ENCODE measurements around the gene MAPKAPK3.

MAPKAPK3 gene

DNA sequence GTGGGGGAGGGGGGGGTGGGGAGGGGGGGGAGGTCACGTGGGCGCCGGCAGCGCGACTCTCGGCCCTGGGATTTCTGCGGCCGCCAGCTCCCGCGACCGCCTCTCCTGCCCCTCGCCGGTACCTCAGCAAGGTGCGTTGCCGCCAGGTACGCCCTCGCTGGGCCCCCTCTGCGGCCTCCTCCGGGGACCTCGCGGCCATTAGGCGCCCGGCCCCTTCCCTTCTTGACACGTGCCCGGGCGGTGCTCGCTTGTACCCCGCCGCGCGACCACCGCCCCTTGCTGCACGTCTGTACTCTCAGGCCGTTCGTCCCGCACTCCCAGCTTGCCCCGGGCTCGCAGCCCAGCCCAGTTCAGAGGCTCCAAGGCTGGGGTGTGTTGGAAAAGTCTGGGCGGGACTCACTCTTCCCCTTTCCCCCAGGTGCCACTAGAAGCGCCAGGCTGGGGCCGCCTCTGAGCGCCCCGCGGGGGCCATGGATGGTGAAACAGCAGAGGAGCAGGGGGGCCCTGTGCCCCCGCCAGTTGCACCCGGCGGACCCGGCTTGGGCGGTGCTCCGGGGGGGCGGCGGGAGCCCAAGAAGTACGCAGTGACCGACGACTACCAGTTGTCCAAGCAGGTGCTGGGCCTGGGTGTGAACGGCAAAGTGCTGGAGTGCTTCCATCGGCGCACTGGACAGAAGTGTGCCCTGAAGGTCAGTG is at the start of gene MAPKAPK3:
MAPKAPK3 (plus strand) TSS at position 56 of the 696 bp plus-strand sequence; CDS start at position 471, 415 bp downstream.
- no peak for DNase-seq (ENCODE audit: low read depth in 2 of 3, low spot score in 1 of 3)

DNA sequence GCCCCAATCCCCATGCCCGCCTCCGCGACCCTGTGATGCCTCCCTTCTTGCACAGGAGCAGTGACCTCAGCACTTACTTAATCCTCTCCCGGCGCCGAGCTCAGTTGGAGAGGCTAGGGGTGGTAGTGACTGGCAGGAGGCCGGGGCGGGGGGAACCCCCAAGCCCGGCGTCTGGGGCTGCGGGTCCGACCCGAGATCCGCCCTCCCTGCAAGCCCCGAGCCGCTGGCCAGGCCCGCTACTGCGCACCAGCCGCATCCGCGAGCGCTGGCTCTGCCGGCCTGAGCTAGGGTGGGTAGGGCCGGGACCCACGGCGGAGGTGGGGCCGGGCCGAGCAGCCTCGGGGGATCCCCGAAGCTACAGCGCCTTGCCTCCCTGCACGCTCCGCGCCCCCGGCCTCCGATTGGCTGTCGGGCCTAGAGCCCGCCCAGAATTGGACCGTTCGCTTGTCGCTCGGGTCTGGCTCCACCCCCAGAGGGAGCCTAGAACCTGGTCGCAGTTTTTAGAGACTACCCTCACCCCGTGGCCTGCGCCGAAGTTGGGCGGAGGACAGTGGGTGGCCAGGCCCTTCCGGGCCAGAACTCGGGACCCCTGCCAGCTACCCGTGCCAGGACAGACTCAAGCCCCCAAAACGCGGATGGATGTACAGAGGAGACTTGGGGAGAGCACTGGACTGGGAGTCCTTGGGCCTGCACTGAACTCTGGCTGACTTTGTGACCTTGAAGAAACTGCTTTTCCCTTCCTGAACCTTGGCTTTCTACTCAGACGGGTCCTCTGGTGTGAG is 49.4 kb upstream of the MAPKAPK3 start, which contains the start of gene C3orf18:
C3orf18 (minus strand) TSS at position 362 of the 782 bp plus-strand sequence. CDS start 2,048 bp downstream, outside the sequence.
- peak; percentile 90 to 96 (median 94) for DNase-seq (ENCODE audit: low read depth in 2 of 3, low spot score in 1 of 3)

DNA sequence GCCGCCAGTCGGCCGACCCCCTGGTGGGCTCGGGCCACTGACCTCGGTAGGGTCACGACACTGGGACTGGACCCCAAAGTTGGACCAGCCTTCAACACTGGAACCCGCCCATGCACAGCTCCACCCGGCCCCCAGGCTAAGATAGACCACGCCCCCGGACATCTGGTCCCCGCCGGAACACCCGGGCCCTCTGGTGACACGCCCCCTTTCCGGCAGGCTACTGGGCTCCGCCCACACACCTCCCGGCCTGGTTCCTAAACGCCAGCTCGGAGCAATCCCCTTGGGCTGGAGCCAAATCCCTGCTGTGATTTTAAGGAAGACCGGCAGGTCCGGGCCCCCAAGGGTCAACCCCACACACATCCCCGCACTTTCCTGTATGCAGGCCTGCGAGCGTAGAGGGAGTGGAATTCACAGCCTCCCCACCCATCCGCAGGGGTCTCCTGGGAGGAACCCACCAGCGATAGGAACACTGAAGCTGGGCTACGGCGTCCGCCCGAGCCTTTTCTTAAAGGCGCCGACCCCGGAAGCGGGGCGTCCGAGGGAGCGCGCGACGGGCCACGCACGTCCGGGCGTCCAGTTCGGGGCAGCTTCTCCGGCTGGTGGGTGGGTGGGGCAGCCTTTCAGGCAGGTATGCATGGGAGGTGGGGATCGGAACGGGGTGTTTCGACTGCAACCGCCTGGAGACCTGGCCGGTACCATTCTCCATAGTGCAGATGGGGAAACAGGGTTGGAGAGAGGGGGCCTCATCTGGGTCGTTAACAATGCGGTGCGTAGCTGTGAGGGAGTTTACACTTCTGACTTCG is 47.8 kb upstream of the MAPKAPK3 start, which contains the start of gene HEMK1:
HEMK1 (plus strand) TSS at position 576 of the 803 bp plus-strand sequence. CDS start 1,583 bp downstream, outside the sequence.
- DNase-seq (ENCODE audit: low read depth in 2 of 3, low spot score in 1 of 3): peak; percentile 94 to 96 (median 94)

DNA sequence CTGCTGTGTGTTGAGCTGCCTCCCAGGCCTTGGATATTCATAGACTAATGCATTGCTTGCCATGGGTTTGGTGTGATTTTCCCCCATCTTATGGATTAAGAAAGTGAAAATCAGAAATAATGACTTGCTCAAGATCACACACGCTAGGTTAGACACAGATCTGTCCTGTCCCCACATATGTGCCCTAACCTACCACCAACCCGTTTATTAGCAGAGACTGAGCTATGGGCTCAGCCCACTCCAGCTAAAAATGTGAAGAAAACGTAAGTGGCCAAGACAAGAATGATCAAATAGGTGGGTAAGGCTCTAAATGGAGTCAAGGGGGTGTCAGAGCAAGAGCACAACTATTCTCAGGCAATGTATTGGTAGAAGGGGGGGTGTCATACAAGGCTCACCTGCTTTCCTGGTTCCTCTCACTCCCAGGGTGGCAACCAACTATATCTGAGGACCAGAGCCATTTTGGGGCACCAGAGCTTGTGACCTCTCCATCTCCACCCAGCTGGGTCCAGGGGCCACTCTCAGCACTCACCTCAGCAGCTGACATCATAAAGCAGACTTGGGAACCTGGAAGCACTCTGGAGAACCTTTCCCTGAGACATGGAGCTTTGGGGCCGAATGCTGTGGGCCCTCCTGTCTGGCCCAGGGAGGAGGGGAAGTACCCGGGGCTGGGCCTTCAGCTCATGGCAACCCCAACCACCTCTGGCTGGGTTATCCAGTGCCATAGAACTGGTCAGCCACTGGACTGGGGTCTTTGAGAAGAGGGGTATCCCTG is 46.3 kb upstream of the MAPKAPK3 start:
- no peak for DNase-seq (ENCODE audit: low read depth in 2 of 3, low spot score in 1 of 3)

DNA sequence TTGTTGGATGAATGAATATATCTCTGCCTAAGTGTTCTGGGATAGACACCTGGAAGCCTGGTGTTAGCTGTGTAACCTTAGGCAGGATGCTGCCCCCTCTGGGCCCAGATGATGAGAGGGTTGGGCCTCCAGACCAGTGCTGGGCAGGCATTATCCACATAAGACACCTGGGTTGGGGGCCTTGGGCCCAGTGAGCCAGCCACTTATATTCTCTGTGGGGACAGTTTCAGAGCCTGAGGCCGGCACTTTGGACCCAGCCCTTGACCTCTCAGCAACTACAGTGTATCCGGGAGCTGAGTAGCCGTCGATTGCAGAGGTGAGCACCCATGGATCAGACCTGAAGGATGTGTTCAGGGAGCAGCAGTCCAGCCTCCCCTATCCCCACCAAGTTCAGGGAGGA is 45.5 kb upstream of the MAPKAPK3 start:
- DNase-seq (ENCODE audit: low read depth in 2 of 3, low spot score in 1 of 3): no peak

DNA sequence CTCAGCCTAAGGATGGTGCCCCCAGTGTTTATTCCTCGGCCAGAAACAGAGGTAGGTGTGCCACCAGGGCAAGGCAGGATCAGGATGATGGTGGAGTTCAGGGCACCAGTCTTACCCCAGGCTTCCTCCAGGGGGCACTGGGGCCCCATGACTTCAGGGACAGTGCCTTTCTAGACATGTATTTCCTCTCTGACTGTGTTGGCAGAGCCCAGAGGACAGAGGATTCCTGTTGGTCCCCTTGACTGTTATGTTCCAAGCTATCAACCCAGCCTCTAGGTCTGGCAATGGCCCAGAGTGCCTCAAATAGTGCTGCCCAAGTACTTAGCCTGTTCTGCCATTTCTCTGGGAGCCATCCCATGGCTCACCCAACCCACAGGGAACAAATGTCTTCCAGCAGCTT is 44.8 kb upstream of the MAPKAPK3 start:
- DNase-seq (ENCODE audit: low read depth in 2 of 3, low spot score in 1 of 3): peak; percentile 74 to 87 (median 75)

DNA sequence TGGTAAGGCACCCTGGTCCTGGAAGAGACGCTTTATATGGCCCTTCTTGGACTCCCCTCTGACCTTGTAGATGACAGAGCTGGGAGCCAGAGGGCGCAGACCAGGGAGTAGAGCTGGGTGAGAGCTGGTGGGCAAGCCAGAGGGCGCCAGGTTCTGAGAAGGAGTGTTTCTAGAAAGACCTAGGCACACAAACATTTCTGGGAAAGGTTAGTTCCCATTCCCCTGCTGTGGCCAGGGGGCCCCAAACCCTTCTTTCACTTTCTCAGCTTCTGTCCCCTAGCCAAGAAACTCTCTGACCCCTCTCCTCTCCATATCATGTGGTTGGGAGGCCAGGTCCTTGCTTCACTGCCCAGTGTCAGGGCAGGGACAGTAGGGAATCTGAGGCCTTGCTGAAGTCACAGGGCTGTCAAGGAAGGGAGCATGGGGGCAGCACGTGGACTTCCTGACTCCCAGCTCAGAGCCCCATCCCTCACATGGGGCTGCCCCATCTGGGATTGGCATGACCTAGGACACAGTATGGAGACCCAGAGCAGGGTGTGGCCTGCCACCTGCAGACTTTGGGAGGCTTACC is 44.1 kb upstream of the MAPKAPK3 start:
- DNase-seq (ENCODE audit: low read depth in 2 of 3, low spot score in 1 of 3): peak in 2 of 3 donors; percentile 38 to 51

DNA sequence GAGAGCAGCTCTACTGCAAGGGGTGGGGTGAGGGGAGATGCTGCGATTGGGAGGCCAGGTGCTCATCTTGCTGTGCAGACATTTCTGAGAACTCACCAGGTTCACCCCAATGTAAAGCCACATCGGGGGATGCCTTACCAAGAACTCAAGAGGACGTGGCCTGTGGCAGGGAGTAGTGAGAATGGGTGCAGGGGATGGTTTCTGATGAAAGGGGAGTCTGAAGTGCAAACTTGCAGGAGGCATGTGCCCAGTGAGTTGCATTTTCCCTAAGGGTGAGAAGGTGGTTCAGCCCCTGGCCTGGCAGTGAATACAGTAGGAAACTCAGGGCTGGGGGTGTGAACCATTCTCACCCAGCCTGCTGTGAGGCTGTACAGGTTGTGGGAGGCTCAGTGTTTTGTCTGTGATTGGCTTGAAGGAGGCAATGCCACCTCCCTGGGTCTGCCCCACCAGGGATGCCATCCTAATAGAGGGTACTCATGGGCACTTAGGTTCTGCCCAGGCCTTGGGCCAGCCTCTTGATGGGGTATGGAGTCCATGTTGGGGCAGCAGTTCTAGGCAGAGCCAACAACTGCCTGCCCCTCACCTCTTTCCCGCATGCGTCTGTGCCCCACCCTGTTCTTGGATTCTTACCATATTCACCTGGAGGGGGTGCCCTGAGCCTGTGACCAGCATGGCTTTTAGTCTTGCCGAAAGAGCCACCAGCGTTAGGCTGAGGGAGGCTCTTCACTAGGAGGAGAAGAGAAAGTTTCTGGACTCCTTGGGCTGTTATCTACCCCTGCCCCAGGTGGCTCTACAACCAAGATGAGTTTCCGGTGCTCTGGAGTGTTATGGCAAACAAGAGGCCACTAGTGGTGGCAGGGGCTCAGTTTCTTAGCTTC is 43.1 kb upstream of the MAPKAPK3 start:
- peak; percentile 57 to 83 (median 76) for DNase-seq (ENCODE audit: low read depth in 2 of 3, low spot score in 1 of 3)

DNA sequence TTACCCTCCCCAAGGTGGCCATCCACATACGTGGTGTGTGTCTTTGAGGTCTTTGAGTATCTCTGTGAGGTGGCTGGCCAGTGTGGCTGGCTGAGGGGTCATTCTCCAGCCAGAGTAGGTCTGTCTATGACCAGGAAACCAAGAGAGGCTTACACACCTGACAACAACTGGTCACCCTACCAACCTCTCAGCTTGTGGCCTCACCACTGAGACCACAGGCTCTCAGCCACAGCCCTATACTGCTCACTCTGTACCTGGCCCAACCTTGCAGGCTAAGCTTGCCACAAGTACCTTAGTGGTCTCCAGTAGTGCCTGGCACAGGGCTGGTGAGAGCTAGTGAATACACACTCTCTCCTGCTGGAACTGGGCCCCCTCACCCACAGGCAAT is 42.5 kb upstream of the MAPKAPK3 start:
- DNase-seq (ENCODE audit: low read depth in 2 of 3, low spot score in 1 of 3): no peak

DNA sequence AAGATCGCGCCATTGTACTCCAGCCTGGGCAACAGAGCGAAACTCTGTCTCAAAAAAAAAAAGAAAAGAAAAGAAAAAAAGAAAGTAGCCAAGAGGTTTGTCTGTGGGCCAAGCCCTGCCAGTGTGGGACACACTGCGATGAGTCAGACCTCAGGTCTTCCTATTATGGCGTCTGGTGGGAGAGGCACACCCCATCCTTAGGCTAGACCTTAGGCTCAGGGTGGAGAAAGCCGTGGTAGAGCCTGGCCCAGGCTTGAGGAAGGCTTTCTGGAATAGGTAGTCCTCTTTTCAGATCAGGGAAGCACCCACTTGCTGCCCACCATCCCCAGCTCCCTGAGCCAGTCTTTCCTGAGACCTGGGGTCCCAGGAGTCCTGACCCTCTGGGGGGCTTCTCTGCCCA is 41.6 kb upstream of the MAPKAPK3 start:
- DNase-seq (ENCODE audit: low read depth in 2 of 3, low spot score in 1 of 3): no peak

DNA sequence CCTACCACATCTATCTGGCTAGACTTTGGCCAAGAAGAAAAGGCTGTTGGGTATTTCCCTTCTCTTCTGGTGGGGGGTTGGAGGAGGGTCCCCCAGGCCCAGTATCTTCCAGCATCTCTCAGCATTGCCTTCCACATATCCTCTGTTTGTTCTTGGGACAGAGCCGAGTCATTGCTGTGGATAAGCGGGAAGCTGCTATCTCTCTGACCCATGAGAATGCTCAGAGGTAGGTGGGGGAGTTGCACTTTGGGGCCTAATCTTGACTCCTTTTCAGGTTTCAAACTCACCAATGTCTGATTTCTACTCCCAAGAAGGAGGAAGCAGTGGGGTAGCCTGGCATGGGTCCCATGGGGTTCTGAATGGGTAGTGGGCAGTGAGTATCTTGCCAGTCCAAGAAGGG is 39.6 kb upstream of the MAPKAPK3 start:
- DNase-seq (ENCODE audit: low read depth in 2 of 3, low spot score in 1 of 3): no peak

DNA sequence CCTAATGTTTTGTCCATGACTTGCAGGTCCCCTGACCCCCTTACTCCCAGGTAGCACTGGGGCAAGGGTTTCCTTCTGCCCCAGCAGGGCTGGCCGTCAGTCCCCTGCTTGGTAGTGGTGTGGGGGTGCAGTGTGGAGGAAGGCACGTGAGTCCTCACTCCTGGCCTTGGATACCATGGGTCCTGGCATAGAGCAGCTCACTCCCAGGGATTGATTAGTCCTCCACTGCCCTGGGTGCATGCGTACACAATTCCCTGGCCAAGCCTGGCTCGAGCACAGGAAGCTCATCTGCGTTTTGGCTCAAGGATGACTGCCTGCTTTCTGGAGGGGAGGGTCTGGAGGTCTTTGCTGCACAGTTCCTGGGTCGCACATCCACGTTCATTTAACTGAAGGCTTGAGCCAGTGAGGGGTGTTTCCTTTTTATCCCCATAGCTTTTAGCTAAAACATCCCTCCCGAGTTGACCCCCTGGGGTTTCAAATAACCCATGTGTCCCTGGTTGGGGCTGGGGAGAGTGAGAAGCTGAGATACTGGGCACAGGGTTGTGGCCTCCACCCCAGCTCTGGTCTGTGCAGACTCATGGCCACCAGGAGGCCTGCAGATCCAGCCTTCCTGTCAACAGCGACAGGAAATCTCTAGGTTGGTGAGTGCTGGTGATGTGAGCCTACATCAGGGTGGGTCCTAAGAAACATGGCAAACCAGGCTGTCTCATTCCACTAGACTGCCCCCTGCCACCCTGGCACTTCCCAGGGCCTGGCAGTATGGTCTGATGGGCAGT is 36.1 kb upstream of the MAPKAPK3 start:
- no peak for DNase-seq (ENCODE audit: low read depth in 2 of 3, low spot score in 1 of 3)

DNA sequence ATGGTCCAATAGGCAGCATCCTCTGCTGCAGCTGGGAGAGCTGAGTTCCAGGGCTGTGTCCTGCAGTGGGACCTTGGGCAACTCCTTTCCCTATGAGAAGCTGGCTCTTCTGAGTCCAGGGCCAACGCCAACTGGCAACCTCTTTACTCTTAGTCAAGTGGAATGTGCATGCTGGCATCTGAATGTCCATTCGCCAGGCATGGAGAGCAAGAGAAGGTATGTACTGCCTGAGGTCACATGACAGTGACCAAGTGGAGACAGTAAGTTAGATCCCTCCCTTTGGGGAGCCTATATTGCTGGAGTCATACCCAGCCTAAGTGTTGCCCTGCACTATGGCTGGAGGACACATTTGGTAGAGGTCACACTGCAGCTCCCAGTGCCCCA is 35.5 kb upstream of the MAPKAPK3 start:
- no peak for DNase-seq (ENCODE audit: low read depth in 2 of 3, low spot score in 1 of 3)

DNA sequence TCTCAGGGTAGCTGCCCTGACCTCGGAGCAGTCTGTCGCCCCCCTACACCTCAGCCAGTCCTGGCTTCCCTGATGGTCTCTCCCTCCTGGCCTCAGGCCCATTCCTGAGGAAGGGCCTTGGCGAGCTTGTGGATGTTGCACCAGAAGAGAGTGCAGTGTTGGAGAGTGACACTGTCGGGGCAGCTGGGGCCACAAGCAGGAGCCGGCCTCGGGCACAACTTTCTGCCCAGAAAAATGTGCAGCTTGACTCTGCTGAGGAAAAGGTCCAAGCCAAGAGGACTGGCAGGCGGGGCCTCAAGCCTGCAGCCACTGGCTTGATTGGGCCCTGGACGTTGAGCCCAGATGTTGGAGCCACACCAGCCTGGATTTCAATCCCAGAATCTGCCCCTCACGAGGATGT is 34.9 kb upstream of the MAPKAPK3 start:
- no peak for DNase-seq (ENCODE audit: low read depth in 2 of 3, low spot score in 1 of 3)

DNA sequence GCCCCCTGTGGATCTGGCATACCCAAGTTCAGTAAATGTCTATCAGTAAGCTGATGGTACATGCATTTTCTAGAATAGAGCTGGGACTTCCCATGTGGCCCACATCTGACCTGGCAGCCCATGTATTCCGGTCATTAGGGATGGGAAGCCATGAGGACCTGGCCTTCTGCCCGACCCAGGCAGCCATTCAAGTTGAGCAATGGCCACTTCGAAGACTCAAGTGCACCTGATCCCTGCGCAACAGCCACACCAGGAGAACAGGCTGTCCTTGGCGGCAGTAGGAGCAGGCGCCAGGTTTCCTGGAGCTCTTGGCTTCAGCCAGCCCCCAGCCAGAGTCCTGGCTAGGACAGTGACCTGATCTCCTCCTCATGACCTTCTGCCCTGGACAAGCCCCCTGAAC is 33.1 kb upstream of the MAPKAPK3 start:
- no peak for DNase-seq (ENCODE audit: low read depth in 2 of 3, low spot score in 1 of 3)

DNA sequence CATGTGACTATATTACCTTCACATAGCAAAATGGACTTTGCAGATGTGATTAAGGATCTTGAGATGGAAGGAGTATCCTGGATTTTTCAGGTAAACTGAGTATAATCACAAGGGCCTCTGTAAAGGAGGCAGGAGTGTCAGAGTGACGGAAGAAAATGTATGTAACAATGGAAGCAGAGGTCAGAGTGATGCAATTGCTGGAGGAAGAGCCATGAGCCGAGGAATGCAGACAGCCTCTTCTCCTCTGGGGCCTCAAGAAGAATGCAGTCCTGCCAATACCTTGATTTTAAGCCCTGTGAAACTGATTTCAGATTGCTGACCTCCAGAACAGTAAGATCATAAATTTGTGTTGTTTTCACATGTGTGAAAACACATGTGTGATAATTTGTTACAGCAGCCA is 32.6 kb upstream of the MAPKAPK3 start:
- no peak for DNase-seq (ENCODE audit: low read depth in 2 of 3, low spot score in 1 of 3)

DNA sequence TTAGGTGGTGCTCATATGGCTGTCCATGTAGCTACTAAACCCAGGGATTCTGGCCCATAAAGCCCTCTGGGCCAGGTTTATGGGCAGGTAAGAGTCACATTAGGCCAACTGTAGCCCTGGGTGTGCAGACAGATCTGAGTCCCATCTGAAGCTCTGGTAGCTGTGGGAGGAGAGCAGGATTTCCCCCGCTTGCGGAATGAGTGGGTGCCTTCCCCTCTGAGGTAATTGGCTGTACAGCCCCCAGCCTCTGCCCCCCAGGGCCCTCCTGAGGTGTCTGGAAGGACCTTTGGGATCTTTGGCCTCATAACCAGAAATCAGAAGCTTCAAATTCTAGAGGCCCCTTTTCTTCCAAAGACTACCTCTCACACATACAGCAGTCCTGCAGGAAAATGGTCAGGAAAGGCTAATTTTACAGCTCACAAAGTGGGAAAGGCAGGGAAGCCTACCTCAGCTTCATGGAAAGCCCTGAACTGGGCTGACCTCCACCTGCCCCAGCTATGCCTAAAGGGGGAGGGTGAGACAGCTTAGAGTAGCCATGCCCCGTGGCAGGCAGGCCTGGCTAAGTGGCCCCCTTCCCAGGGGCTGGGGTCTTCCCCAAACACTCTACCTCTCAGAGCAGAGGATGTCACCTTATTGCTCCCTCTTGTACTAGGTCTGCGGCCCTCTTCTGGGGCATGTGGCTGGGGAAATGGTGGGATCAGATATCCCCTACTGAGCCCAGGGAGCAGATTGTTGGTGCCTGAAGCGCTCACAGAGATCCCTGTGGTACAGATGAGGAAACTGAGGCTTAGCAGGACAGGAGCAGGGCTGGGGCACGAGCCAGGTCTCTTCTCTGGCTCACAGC is 30.8 kb upstream of the MAPKAPK3 start:
- no peak for DNase-seq (ENCODE audit: low read depth in 2 of 3, low spot score in 1 of 3)

DNA sequence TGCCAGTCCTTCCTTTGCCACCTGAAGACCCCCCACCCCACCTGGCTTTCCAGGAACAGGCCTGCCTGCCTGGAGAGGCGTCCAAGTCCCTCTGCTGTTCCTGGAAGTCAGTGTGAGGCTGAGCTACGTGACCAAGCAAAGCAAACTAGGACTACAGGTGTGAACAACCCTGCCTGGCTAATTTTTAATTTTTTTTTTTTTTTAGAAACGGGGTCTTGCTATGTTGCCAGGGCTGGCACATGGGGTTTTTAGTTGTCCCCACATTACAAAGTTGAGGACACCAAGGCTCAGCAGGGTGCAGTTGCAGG is 30.2 kb upstream of the MAPKAPK3 start:
- DNase-seq (ENCODE audit: low read depth in 2 of 3, low spot score in 1 of 3): no peak

All from stimulated activated CD4-positive, alpha-beta T cell treated with anti-CD3 and anti-CD28 coated beads, Interleukin-12 subunit alpha, Interleukin-12 subunit beta, amount 100 ng/mL, for 48 hours (primary cell).